ENCODE results near the gene SPEG.
"Not testable (repeated sequence)": the region's sequence is repeated elsewhere in the genome, so short reads cannot be mapped to it uniquely, and the experiment has no call there.

The SPEG gene

GRCh38 chr2:219434718-219435525 is at the start of gene SPEG:
SPEG (plus strand) TSS chr2:219434843; CDS start chr2:219434978, 135 bp downstream.
- DNase-seq: no peak

- DNase-seq: no peak
Measured at GRCh38 chr2:219384859-219385258, 49.8 kb upstream of the SPEG start.

- DNase-seq: no peak
Measured at GRCh38 chr2:219385958-219386520, 48.6 kb upstream of the SPEG start.

- peak; percentile 16 for DNase-seq
Measured at GRCh38 chr2:219386532-219387280, 47.9 kb upstream of the SPEG start.

GRCh38 chr2:219387306-219388120 is 47.1 kb upstream of the SPEG start, which contains the start of gene DNPEP:
DNPEP (minus strand) TSS chr2:219387912; CDS start chr2:219387794, 118 bp downstream.
- DNase-seq: peak; percentile 97

GRCh38 chr2:219388121-219388906 is 46.3 kb upstream of the SPEG start:
- peak; percentile 99 for DNase-seq

GRCh38 chr2:219388907-219389156 is 45.8 kb upstream of the SPEG start:
- DNase-seq: no peak

GRCh38 chr2:219392754-219393153 is 41.9 kb upstream of the SPEG start:
- no peak for DNase-seq

GRCh38 chr2:219395056-219395455 is 39.6 kb upstream of the SPEG start:
- DNase-seq: not testable (repeated sequence)

GRCh38 chr2:219395609-219396008 is 39.0 kb upstream of the SPEG start:
- no peak for DNase-seq

GRCh38 chr2:219396863-219397457 is 37.7 kb upstream of the SPEG start:
- no peak for DNase-seq

- DNase-seq: no peak
Measured at GRCh38 chr2:219398721-219399363, 35.8 kb upstream of the SPEG start.

GRCh38 chr2:219399716-219400478 is 34.7 kb upstream of the SPEG start:
- DNase-seq: no peak

GRCh38 chr2:219400562-219400961 is 34.1 kb upstream of the SPEG start:
- no peak for DNase-seq

- no peak for DNase-seq
Measured at GRCh38 chr2:219401606-219402005, 33.0 kb upstream of the SPEG start.

GRCh38 chr2:219402665-219403515 is 31.8 kb upstream of the SPEG start:
- DNase-seq: peak; percentile 44

GRCh38 chr2:219403861-219404260 is 30.8 kb upstream of the SPEG start:
- DNase-seq: no peak

- DNase-seq: no peak
Measured at GRCh38 chr2:219404291-219404910, 30.2 kb upstream of the SPEG start.

GRCh38 chr2:219404954-219405353 is 29.7 kb upstream of the SPEG start:
- DNase-seq: no peak
